ENCODE results near the gene FBN2.

DNA sequence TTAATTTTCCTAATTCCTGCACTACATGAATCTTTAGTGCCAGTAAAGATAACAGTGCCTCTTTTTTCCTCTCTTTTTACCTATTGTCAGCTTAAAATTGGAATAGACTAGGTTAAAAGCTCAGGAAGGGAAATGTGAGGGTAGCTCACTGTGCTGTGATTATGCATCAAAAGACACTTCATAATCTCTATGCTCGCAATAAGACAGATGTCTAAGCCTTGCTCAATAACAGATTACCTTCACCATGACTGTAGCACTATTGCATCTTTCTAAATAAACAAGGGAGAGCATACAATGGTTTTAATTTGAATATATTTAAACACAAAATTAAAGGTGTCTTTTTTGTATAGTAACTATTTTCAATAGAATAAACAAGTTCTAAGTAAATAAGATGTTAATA is 130.1 kb downstream of the FBN2 start:
- TF ChIP-seq, protein P1, sequence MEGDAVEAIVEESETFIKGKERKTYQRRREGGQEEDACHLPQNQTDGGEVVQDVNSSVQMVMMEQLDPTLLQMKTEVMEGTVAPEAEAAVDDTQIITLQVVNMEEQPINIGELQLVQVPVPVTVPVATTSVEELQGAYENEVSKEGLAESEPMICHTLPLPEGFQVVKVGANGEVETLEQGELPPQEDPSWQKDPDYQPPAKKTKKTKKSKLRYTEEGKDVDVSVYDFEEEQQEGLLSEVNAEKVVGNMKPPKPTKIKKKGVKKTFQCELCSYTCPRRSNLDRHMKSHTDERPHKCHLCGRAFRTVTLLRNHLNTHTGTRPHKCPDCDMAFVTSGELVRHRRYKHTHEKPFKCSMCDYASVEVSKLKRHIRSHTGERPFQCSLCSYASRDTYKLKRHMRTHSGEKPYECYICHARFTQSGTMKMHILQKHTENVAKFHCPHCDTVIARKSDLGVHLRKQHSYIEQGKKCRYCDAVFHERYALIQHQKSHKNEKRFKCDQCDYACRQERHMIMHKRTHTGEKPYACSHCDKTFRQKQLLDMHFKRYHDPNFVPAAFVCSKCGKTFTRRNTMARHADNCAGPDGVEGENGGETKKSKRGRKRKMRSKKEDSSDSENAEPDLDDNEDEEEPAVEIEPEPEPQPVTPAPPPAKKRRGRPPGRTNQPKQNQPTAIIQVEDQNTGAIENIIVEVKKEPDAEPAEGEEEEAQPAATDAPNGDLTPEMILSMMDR (IDR thresholded peaks at IDR 0.05), result no peak
- TF ChIP-seq POLR2A (IDR thresholded peaks at IDR 0.05), result no peak
